IPS DF 4.7 (cell line): ENCODE results near the gene ABCA4.

Experiments used
- DNase-seq: peaks from one replicate; pipeline ENCODE4 v3.0.0-alpha.2; 2013; ENCODE audit warnings: low spot score; ENCODE audit errors: extremely low read depth

ABCA4 gene

DNA sequence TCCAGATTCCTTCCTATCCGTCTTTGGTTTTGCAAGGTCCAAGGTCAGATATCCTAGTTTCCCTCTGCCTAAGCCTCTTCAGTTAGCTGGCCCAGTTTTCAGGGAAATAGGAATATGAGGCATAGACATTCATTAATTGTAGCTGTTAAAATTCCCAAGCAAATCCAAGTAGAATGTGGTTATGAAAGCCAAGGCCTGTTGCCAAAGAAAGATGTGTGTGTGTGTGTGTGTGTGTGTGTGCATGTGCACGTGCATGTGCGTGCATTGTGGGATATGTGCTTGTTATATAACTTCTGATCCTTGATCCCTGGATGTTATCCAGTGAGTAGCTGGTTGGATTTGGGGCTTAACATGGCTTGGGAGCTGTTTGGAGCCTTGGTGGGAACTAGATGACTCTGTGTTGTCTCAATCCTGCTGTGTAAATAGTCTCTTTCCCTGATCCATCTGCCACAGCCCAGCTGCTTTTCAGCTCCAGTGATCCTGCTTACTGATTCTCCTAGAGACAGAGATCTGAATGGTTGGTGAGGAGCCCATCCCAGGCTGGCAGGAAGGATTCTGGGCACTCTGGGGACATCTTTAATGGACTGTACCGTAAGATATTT, 141.1 kb downstream of the ABCA4 start:
- no peak for DNase-seq

DNA sequence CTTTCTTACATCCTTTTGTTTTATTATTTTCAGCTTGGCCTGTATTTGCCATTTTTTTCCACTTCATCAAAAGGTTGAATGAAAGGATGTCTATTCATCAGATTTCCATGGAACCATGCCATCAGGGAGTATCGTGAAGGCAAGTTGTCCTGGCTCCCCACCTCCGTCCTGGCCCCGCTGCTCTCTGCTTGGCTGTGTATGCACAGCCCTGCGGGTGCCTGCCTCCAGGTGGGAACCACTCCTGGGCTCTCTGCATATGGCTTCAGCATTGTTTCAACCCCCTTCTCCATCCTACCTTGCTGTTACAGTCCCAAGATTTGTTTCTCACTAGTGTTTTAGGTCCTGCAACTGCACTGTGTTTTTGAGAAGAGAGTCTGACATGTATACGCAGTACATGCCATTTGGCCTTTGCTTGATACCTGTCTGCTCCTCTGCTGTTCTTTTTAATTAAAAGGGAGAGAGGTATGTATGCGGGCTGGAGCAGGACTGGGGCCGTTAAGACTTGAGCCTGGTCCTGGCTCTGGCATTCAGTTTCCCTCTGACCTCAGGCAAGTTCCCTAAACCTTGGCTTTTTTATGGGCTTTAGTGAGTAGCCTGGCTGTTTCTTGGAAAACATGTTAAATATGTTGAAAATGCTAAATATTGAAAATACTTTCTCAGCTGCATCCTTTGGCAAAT, 141.8 kb downstream of the ABCA4 start:
- DNase-seq: no peak

DNA sequence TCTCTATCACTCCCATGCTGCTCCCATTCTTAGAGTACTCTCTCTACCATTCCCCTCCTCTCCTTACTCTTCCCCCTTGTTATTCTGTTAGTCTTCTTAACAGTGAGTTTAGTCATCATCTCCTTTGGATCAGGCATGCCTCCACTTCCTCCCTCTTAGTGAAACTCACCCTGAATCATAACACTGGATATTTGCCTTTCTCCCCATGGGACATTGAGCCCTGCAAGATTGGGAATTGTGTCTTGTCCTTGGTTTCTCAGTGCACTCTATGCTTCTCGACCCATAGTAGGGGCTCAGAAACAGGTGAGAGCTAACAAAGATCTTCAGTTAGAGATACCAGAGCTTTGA, 143.4 kb downstream of the ABCA4 start:
- no peak for DNase-seq

DNA sequence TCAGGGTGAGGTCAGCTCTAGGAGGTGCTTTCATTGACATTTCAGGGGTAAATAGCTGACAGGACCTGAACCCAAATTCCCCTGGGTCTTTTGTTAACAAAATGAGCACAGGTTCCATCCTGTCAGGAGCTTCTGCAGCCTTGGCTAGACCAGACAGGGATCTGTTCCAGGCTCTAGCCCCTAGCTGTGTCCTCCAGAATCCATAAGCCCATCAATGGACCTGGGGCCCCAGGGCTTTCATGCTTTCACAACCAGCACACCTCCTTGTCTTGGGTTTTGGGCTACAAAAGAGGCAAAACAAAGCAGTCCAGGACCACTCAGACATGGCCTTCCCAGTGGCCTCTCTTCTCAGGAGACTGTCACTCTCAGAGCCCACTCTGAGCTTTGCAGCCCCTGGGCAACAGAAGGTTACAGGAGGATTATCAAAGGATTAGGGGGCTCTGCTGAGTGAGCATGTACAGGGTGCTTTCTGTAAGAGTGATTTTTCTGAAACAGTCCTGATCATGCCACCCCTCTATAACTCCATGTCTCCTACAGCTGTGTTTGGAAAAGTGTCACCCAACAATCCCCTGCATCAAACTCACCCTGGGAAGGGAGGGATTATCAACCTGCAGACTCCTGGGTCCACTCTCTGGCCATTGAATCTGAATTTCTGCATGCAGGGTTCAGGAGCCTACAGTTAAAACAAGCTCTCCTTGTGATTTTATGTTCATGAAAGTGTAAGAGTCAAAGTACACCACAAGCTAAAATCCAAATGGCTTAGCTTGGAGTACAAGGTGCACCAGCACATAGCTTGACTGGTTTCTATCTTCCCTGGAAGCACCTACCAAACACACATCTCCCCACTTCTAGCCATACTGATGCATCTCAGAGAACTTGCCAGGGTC, 144.0 kb downstream of the ABCA4 start:
- DNase-seq: no peak

DNA sequence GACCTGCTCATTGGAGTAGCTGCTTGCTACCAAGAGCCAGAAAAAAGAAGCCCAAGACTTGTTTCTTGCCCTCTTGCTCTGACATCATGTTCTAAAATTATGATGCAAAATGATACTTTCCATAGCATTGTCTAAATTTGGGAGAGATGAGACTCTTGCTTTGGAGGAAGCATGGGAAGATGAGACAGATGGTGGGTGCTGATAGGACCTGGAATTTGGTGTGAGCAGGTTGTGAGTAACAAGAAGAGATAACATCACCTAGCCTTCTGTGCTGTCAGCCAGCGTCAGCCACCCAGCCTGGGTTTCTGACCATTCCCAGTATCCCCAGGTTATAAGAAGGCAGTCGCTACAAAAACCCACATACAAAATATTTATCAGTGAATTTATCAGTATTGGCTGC, 144.7 kb downstream of the ABCA4 start:
- DNase-seq: no peak

DNA sequence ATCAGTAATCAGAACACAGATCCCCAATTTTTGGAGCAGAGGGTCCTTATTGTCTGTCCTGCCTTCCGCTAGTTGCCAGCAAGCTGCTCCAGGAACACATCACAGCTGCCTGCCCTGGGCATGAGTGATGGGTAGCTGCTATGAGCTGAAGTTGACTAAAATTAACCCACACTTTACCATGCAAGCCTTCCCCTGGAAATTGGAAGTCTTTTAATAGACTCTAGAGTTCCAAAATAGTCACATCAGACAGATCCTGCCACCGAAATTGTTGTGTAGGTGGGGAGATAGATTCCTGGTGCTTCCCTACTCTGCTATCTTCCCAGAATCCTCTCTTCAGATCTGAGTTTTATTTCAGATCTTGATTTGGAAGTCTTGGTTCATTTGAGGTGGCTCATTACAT, 148.6 kb downstream of the ABCA4 start:
- DNase-seq: no peak

DNA sequence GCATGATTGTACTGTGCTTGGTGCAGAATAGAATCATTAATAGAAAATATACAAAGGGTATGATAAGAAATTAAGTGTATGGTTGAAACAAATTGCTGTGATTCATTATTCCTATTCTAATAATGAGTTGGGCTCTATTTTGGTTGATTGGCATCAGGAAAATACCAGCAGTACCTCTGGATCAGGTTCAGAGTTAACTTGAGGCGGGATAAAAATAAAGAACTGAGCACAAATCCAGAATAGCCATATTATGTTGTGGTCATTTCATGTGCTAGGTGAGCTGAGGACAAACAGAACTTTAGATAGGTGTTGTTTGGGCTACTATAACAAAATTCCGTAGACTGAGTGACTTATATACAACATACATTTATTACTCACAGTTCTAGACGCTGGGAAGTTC, 151.1 kb downstream of the ABCA4 start:
- no peak for DNase-seq

DNA sequence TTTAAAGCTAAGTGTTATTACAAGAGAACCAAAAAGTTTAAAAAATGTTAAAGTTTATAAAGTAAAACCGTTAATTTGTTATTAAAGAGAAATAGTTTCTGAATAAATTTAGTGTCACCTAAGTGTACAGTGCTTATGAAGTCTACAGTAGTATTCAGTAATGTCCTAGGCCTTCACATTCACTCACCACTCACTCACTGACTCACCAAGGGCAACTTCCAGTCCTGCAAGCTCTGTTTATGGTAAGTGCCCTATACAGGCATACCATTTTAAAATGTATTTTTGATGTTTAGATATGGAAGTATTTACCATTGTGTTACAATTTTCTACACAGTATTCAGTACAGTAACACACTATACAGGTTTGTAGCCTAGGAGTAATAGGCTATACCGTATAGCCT, 151.6 kb downstream of the ABCA4 start:
- DNase-seq: no peak

DNA sequence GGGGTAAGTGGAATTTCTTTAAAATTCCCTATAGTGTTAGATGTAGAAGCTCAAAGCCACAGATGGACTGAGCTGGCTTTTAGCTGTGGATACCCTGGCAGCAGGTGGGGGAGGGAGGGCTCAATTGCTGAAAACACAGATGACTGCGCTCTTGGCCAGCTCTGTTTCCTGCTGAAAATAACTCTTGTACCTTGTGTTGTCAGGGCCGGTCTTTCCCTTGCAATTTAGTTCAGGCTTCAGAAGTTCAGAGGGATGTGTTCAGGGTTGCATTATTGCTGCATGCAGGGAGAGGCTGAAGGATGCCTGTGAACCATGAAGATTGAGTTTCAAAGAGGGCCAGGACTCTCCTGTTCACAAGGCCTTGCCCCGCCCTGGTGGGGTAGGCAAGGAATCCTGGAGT, 153.6 kb downstream of the ABCA4 start:
- DNase-seq: no peak

DNA sequence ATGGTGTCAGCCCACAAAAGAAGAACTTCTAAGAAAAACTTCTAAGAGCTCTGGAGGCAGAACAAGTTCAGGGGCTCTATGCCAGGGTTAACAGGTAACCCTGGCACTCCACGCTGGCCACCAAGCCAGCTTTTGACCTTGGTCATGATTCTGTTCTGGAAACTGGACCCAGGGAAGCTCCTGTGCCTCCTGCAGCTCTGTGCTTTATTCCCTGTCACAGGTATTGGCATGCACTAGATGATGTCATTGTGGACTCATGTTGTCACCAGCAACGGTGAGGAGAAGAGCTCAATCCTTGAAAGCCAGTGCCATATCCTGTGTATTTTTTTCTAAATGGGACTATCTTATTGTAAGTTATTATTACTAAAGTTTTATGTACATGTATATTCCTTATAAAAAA, 155.1 kb downstream of the ABCA4 start:
- no peak for DNase-seq

DNA sequence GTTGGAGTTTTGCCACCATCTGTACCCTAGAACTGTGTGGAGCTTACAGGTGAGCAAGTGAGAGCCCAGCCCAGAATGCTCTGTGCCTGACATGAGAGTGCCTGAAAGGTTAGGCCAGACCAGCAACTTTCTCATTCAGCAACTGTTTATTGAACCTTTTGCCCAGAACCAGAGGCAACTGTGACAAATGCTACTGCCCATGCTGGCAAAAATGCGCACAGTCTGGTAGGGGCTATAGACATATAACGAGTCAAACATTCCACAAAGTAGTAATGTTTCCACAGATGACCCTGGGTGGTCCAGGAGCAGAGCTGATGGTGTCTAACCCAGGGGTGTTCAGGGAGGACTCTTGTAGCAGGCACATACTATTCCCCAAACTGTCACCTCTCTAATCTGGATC, 155.7 kb downstream of the ABCA4 start:
- no peak for DNase-seq

DNA sequence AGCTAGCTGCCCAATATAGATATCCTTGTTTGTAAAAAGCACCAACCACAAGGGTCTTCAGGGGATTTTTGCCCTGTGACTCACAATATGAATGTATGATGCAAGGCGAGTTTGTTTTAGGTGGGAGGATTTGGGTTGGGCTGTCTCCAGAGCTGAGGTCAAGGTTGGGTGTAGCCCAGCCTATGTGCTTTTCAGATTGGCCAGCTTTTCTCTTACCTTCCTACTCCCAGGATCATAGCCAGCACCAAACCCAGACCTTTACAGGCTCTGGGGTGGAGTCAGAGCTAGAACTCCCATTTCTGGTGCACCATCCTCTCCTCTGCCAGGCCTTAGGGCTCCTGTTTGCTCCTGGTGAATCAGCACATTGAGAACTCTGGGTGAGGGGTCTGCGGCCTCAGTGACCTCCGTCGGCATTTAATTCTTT, 156.2 kb downstream of the ABCA4 start:
- DNase-seq: no peak

DNA sequence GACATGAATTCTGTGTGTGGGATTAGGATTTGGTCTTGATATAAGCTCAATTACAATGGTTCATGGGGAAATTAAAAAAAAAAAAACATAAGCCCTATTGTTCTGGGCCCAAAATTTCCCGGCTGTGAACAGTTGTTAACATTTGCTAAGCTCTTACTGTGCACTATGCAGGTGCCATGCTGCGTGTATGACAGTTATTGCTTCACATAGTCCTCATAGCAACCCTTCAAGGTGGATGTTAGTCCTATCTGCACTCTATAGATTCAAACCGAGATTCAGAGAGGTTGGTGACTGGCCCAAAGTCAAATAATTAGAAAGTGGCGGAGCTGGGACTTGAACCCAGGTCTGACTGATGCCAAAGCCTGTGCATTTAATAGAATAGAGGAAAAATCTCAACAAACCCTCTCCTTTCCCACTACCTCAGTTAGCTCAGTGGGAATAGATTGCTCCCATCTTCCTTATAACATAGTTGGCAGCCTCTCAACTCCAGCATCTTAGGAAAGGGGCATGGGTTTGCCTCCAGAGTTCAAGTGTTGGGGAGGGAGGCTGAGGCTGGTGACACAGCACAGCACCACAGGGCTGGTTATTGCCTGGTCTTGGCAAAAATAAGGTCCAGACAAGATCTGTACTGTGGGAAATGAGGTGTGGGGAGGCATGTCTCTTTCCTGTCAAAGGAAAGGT, 156.7 kb downstream of the ABCA4 start:
- DNase-seq: no peak

DNA sequence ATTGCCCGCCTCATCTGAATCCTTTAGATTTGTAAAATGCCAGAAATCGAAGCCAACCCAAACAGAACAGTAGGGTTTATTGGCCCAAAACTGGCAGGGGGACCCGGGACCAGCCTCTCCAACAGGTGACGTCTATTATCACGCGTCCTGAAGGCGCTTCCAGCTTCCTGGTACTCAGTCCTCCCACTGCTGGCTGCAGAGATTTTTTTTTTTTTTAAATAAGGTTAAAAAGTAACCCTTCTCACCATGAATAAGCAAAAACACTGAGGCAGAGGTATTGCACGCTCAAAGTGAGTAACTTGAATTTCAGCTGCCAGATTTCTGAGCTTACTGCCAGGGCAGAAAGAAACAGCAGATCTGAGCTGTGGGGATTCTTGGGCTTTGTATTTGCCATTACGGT, 157.4 kb downstream of the ABCA4 start:
- no peak for DNase-seq

DNA sequence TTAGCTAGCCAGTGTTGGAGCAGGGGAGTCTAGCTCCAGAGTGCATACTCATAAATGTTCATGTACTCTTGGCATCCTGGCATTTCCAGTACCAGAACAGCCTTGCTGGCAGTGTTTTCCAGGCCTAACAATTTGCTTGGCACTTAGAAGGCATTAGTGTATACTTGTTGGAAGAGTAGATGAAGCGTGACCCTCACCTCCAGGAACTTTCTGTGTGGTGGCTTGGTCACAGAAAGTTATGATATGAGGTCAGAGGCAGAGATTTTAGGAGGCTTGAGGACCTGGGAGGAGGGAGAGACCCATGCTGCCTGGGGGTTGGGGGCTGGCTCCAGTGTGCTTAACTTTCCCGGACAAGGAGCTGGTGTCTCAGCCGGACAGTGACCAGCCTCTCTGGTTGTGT, 159.0 kb downstream of the ABCA4 start:
- DNase-seq: no peak

DNA sequence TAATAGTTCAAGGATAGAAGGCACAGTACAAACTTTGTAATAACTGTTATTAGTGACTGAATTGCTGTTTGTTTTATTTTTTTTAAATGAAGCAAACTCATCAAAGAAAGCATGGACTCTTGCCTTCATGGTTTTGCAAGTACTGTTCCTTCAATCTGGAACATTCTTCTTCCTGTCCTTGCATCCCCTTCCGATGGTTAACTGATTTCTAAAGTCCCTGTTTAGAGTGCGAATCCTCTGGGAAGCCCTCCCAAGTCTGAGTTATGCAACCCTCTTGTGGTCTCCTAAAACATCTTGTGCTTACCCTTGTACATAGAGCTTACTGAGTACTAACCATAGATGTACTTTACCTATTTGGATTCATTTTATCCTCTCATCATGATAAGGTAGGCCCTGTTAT, 159.5 kb downstream of the ABCA4 start:
- no peak for DNase-seq

DNA sequence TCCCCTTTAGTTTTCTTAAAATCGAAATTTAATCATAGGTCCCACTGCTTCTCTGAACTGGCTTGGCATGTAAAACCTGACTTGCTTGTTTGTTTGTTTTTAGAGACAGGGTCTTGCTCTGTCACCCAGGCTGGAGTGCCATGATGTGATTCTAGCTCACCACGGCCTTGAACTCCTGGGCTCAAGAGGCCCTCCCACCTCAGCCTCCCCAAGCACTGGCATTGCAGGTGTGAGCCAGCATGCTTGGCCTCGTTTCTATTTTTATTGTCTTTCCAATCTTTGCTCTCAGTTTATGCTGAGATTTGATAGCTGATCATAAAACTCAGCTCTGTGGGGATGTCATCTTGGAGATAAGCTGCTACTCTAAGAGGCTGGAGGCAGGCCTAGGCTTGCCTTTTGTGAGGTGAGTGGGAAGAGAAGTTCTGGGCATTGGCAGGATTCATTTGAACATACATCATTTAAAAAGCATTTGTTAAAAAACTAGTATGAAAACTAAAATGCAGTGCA, 160.3 kb downstream of the ABCA4 start:
- DNase-seq: no peak

DNA sequence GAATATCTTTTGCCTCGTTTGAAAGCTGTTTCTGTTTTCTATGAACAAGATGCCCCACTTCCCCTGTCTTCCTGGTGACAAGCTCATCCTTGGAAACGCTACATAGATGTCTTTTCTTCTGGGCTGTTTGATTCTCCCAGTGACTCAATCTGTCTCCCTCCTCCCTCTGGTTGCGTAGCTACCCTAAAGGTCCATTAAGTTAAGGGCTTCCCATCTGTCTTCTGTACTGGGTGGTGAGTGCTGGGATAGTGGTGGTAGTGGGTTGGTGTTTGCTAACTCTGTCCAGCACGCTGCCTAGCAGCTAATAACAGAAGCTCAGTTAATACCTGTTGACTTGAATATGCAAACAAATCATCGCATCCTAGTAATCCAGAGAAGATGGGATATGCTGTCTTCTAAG, 161.5 kb downstream of the ABCA4 start:
- DNase-seq: no peak

DNA sequence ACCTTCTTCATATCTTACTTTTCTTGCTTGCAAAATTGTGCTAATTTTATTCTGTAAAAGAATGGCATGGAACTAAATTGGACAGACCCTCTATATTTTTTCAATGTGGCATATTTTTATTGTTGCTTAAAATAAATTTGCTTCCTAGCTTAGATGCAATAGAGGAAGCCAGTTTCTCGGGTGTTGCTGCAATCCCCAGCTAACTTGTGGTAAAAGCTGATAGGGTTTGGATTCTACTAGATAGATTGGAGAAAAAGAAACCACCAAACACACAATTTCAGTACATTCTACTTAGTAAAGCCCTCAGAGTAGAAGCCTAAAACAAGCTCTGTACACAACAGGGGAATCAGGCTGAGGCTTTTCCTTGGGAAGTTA, 162.2 kb downstream of the ABCA4 start:
- no peak for DNase-seq

DNA sequence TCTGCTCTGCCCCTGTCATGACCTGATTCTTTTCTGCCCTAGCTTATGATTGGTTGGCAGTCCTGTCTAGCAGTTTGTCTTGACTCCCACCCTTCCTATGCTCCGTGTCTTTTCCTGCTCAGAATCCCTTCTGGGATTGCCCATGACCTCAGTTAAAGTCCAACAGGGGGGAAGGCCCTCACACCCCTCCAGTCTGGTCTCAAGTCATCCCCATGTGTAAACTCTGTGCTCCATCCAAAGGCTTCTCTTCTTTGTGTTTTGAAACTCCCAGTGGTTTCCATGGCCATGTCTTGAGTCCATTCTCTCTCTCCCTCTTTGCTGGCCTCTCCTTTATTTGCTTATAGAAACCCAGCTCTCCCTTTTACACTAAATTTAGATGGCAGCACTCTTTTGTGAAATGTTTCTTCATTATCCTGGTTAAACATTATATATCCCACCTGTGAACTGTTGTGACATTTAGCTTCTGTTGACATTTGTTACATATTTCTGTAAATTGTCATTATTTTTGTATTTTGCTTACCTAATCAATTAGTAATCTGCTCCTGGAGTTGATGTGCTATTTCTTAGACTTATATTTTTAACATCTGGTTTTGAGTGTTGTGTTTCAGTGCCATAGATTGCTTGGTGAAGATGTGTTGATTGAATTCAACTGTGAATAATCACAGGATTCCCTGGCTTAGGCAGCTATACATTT, 162.8 kb downstream of the ABCA4 start:
- no peak for DNase-seq

DNA sequence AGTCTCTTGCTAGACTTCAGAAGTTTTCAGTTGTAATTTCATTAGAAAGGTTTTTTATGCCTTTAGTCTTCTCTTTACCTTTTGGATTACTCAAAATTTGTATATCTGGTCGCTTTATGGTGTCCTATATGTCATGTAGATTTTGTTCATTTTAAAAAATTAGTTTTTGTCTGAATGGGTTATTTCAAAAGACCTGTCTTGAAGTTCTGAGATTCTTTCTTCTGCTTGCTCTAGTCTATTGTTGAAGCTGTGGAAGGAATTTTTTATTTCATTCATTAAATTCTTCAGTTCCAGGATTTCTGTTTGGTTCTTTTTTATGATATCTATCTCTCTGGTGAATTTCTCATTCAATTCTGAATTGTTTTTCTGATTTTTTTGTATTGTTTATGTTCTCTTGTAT, 165.2 kb downstream of the ABCA4 start:
- DNase-seq: no peak
